B cell (primary cell): ENCODE measurements around the gene HAUS7. TPM values are rescaled to one million over a fixed set of nuclear protein-coding genes. Genes with fewer than 3 reads are reported as not detected.

ENCODE experiments used
- ATAC-seq: fragments of 200-7000 bp; cut with Tn5 transposase; one replicate; pipeline ENCODE4 v1.10.0; 2021; ENCODE audit warnings: low read depth, mild to moderate bottlenecking, moderate number of reproducible peaks, moderate library complexity
- CTCF ChIA-PET: fragments of 350-600 bp; sonication (Branson Sonifier 250); formaldehyde crosslinking; loops from one replicate; lab custom pipeline; 2021; ENCODE audit warnings: antibody characterized with exemption, inconsistent platforms; lab: Charles Lee
- POLR2A ChIA-PET: fragments of 350-600 bp; sonication (Branson Sonifier 250); formaldehyde crosslinking; loops from one replicate; lab custom pipeline; 2021; ENCODE audit warnings: antibody characterized with exemption; lab: Charles Lee
- DNase-seq: peaks from one replicate; pipeline ENCODE4 v3.0.0; 2013
- H2AFZ ChIP-seq: 2 replicates; pipeline ENCODE4 v1.6.1; 2012; ENCODE audit warnings: mild to moderate bottlenecking, low read depth, low read length; ENCODE audit not compliant: insufficient read depth, poor library complexity, severe bottlenecking
- H3K27ac ChIP-seq, 2 donors: 1 replicate in 1 of 2; 2 replicates in 1 of 2; pipeline ENCODE4 v1.5.1; 2012 to 2013; ENCODE audit warnings: low read length in 2 of 2, mild to moderate bottlenecking in 2 of 2, moderate library complexity in 1 of 2
- H3K27me3 ChIP-seq, 4 experiments: fragments of 200-600 bp in 1 of 4; sonication (generic) in 1 of 4; replicated peaks in 1 of 4; 1 replicate in 2 of 4; 2 replicates in 2 of 4; pipeline versions ENCODE4 v1.6.1 to v1.7.0; 2013 to 2016; ENCODE audit warnings: low read length in 3 of 4, mild to moderate bottlenecking in 2 of 4, mixed read lengths in 1 of 4, moderate library complexity in 1 of 4; ENCODE audit not compliant: insufficient read depth in 4 of 4, control insufficient read depth in 3 of 4; ENCODE audit errors: control extremely low read depth in 1 of 4
- H3K36me3 ChIP-seq, 2 experiments: replicated peaks in 1 of 2; 1 replicate in 1 of 2; 2 replicates in 1 of 2; pipeline versions ENCODE4 v1.6.1 to v1.7.1; 2013; ENCODE audit warnings: low read length in 1 of 2; ENCODE audit not compliant: insufficient read depth in 2 of 2, control insufficient read depth in 1 of 2; ENCODE audit errors: control extremely low read depth in 1 of 2, extremely low read depth in 1 of 2
- H3K4me1 ChIP-seq, 2 donors: fragments of 200-600 bp in 1 of 2; sonication (generic) in 1 of 2; 1 replicate in 1 of 2; 2 replicates in 1 of 2; pipeline versions ENCODE4 v1.5.1 to v1.6.1; 2013 to 2017; ENCODE audit warnings: low read length in 2 of 2; ENCODE audit not compliant: control insufficient read depth in 2 of 2, insufficient read depth in 2 of 2
- H3K4me2 ChIP-seq: replicated peaks from 2 replicates; pipeline ENCODE3; 2012; ENCODE audit warnings: mild to moderate bottlenecking, low read depth, low read length; ENCODE audit not compliant: poor library complexity, severe bottlenecking
- H3K4me3 ChIP-seq, 5 experiments: fragments of 200-600 bp in 1 of 5; sonication (generic) in 1 of 5; 1 replicate in 3 of 5; 2 replicates in 2 of 5; pipeline versions ENCODE4 v1.5.1 to v1.7.0; 2011 to 2016; ENCODE audit warnings: low read length in 4 of 5, mild to moderate bottlenecking in 4 of 5, low read depth in 2 of 5, control low read depth in 1 of 5, moderate library complexity in 1 of 5; ENCODE audit not compliant: insufficient read depth in 1 of 5; ENCODE audit errors: control extremely low read depth in 1 of 5, extremely low read depth in 1 of 5
- H3K79me2 ChIP-seq: fragments of 200-600 bp; sonication (generic); one replicate; pipeline ENCODE4 v1.6.0; 2016; ENCODE audit warnings: low read length; ENCODE audit not compliant: control insufficient read depth, insufficient read depth
- H3K9ac ChIP-seq: fragments of 200-600 bp; sonication (generic); 2 replicates; pipeline ENCODE4 v1.6.1; 2017; ENCODE audit warnings: mild to moderate bottlenecking, low read length, moderate library complexity
- H3K9me3 ChIP-seq, 3 donors: one replicate each; pipeline versions ENCODE4 v1.6.1 to v1.7.1; 2013; ENCODE audit warnings: low read length in 2 of 3; ENCODE audit not compliant: control insufficient read depth in 2 of 3, insufficient read depth in 1 of 3; ENCODE audit errors: control extremely low read depth in 1 of 3
- H4K20me1 ChIP-seq: 2 replicates; pipeline ENCODE4 v1.6.0; 2012; ENCODE audit warnings: mild to moderate bottlenecking, low read length; ENCODE audit not compliant: insufficient read depth, control insufficient read depth, poor library complexity, severe bottlenecking
- H3K27ac Mint-ChIP-seq: one replicate; pipeline ENCODE4 v1.8.0; 2021; ENCODE audit warnings: mixed read lengths
- H3K27me3 Mint-ChIP-seq: one replicate; pipeline ENCODE4 v1.8.0; 2021; ENCODE audit warnings: mixed read lengths
- H3K4me1 Mint-ChIP-seq: one replicate; pipeline ENCODE4 v1.8.0; 2021; ENCODE audit warnings: mixed read lengths
- H3K4me3 Mint-ChIP-seq: one replicate; pipeline ENCODE4 v1.8.0; 2021; ENCODE audit warnings: mixed read lengths
- H3K9me3 Mint-ChIP-seq: one replicate; pipeline ENCODE4 v1.8.0; 2022; ENCODE audit warnings: mixed read lengths; ENCODE audit not compliant: insufficient read depth
- EZH2 ChIP-seq: IDR thresholded peaks from 2 replicates; pipeline ENCODE4 v1.6.1; 2012; ENCODE audit warnings: borderline replicate concordance, low read depth, mild to moderate bottlenecking, moderate library complexity, low read length; ENCODE audit not compliant: insufficient read depth, poor library complexity, severe bottlenecking
- WGBS: methylation state at CpG from one replicate; pipeline ENCODE4 v1.1.5; 2013; ENCODE audit warnings: missing lambda C conversion rate; ENCODE audit not compliant: insufficient coverage; 5-methylcytosine and 5-hydroxymethylcytosine counted together
- intact Hi-C: fragments of 100-400 bp; cut with micrococcal nuclease; formaldehyde crosslinking; loops from one replicate; pipeline ENCODE4 v1.10.0; 2022
- polyA plus RNA-seq: library from polyadenylated mRNA; depleted of rRNA; stranded (reverse); fragments of >200 nt; gene quantifications from 2 replicates; pipeline ENCODE4 v1.2.3, GENCODE V29; 2012
- total RNA-seq, 2 donors: library from RNA; stranded (reverse); fragments of 120-200 nt in 1 of 2; gene quantifications; 1 replicate in 1 of 2; 2 replicates in 1 of 2; pipeline versions ENCODE4 v1.2.3 to v1.2.4, GENCODE V29; 2013 to 2022
- TF ChIP-seq, protein P1 (sequence below): fragments of 200-600 bp; IDR thresholded peaks from one replicate; pipeline ENCODE4 v1.8.0; 2022; ENCODE audit warnings: antibody characterized with exemption, mild to moderate bottlenecking

HAUS7 gene
- total and polyA plus RNA-seq, 2 donors (not counting 1 experiment from before 2014, with no cell fraction given) = 25.2 to 26.9 TPM

DNA sequence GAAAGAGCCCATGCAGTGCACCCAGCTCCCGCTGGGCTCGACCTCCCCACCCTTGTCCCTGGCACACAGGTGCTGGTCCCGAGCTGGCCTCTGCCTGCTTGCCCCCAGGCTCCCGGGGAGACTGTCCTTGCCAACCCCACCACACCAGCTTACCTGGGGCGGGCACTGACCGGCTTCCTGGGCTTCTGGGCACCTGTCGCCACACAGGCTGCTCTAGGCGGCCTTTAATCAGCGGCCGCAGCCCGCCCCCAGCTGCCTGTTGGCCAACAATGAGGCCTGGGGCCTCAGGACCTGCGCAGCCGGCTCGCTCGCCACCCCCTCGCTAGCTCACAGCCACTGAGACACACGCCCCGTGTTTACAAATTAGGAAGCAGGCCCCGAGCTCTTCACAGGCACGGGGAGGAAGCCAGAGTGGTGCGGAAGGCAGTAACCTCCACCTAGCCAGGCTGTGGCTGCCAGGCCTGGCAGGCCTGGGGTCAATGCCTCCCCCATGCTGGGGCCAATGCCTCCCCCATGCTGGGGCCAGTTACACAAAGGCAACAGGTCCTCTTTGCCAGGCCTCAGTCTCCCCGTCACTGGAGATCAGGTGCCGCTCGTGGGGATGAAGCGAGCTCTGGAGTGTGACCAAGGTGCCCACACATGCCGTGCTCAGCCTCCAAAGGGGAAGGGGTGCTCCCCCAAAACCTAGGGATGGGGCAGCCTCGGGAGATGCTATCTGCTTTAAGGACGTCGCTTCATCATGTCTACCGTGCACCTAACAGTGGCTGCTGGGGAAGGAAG, 24.3 kb downstream of the HAUS7 start, which contains the start of gene TREX2:
TSS of gene TREX2 (minus strand) at position 201 of the 780 bp plus-strand sequence. CDS start 626 bp downstream, outside the sequence.
- H3K36me3 ChIP-seq = no peaks in the 10 kb centered on the region
- ATAC-seq = no peak
- no peak within 1 kb of the TSS for H3K27ac ChIP-seq
- Mint-ChIP-seq H3K9me3 (no peaks in the 10 kb centered on the region), H3K4me1 (no peaks in the 10 kb centered on the region), H3K4me3 (no peak within 1 kb of the TSS), H3K27ac (no peak within 1 kb of the TSS), H3K27me3 (no peaks in the 10 kb centered on the region)
- 90% methylated on average over 21 of the region's 30 CpGs for WGBS
- ChIA-PET POLR2A (no interaction called here), CTCF (no interaction called here)
- H3K79me2 ChIP-seq = no peaks in the 10 kb centered on the region
- no peak within 1 kb of the TSS for H3K9ac ChIP-seq
- intact Hi-C loops = no loop called here
- no peaks in the 10 kb centered on the region for H3K27me3 ChIP-seq
- no peak for TF ChIP-seq EZH2
- TF ChIP-seq, protein P1, sequence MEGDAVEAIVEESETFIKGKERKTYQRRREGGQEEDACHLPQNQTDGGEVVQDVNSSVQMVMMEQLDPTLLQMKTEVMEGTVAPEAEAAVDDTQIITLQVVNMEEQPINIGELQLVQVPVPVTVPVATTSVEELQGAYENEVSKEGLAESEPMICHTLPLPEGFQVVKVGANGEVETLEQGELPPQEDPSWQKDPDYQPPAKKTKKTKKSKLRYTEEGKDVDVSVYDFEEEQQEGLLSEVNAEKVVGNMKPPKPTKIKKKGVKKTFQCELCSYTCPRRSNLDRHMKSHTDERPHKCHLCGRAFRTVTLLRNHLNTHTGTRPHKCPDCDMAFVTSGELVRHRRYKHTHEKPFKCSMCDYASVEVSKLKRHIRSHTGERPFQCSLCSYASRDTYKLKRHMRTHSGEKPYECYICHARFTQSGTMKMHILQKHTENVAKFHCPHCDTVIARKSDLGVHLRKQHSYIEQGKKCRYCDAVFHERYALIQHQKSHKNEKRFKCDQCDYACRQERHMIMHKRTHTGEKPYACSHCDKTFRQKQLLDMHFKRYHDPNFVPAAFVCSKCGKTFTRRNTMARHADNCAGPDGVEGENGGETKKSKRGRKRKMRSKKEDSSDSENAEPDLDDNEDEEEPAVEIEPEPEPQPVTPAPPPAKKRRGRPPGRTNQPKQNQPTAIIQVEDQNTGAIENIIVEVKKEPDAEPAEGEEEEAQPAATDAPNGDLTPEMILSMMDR = no peak
- DNase-seq = no peak
- no peaks in the 10 kb centered on the region for H3K4me1 ChIP-seq
- H3K4me2 ChIP-seq = no peak within 1 kb of the TSS
- no peaks in the 10 kb centered on the region for H4K20me1 ChIP-seq
- no peak within 1 kb of the TSS for H3K4me3 ChIP-seq
- no peak within 1 kb of the TSS for H2AFZ ChIP-seq
- H3K9me3 ChIP-seq = no peaks in the 10 kb centered on the region

DNA sequence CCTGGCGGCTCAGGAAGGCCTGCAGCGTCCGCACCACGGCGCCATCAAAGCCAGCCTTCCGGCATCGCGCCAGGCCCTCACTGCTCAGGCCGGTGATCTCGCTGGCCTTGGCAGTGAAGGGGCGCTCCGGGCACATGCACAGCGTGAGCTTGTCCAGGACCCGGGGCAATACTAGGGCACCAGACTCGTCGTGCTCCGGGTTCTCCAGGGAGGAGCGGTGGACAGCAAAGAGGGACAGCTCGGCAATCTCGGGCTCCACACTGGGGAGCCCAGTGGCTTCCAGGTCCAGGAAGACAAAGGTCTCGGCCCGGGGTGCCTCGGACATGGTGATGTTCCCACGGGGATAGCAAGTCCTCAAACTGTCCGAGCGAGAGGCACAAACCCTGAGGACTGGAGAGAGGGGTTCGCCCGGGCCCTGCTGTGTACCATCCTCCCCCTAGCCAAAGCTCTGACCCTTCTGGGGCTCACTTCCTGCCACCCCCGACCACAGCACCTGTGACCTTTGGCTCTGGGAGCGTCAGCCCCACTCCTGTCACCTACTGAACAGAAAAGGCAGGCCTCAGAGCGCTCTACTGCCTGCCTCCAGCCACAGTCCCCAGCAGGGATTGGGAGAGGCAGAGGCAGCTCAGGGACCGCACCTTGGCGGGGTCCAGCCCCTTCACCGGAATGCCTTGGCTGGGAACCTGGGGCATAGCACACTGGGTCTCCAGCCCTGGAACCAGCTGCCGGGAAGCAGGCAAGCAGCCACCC, 25.1 kb downstream of the HAUS7 start:
- H3K36me3 ChIP-seq = no peaks in the 10 kb centered on the region
- H3K9me3 ChIP-seq = no peaks in the 10 kb centered on the region
- no peaks in the 10 kb centered on the region for H4K20me1 ChIP-seq
- no peaks in the 10 kb centered on the region for H3K79me2 ChIP-seq
- H3K4me3 ChIP-seq = no peak overlapping the region
- H3K27me3 ChIP-seq = no peaks in the 10 kb centered on the region
- no peak overlapping the region for H3K9ac ChIP-seq
- Mint-ChIP-seq H3K4me3 (no peak overlapping the region), H3K9me3 (no peaks in the 10 kb centered on the region), H3K4me1 (no peaks in the 10 kb centered on the region), H3K27ac (no peak overlapping the region), H3K27me3 (no peaks in the 10 kb centered on the region)
- no peak overlapping the region for H3K4me2 ChIP-seq
- ATAC-seq (no peak), DNase-seq (no peak)
- no peak overlapping the region for H2AFZ ChIP-seq
- TF ChIP-seq EZH2 = no peak
- TF ChIP-seq, protein P1 = no peak
- H3K4me1 ChIP-seq = no peaks in the 10 kb centered on the region
- H3K27ac ChIP-seq = no peak overlapping the region
- 96% methylated on average over 28 of the region's 35 CpGs for WGBS
- POLR2A ChIA-PET = no interaction called here
- CTCF ChIA-PET = no interaction called here
- intact Hi-C loops = no loop called here
